Effector memory CD8-positive, alpha-beta T cell (primary cell): Measurements from ENCODE around the gene PFN1.
"Not testable (repeated sequence)": the region's sequence is repeated elsewhere in the genome, so short reads cannot be mapped to it uniquely, and the experiment has no call there.

Experiments used
- ATAC-seq: fragments of 150-1000 bp; cut with Tn5 transposase; replicated peaks from 2 replicates; pipeline ENCODE4 v1.10.0; 2021; ENCODE audit warnings: mild to moderate bottlenecking, moderate library complexity
- DNase-seq, 3 experiments: peaks; one replicate each; pipeline ENCODE4 v3.0.0; 2021
- H3K27ac Mint-ChIP-seq, 2 donors: one replicate each; pipeline ENCODE4 v1.8.0; 2022; ENCODE audit warnings: mild to moderate bottlenecking in 2 of 2, mixed read lengths in 2 of 2, moderate library complexity in 2 of 2
- H3K27me3 Mint-ChIP-seq, 2 donors: one replicate each; pipeline ENCODE4 v1.8.0; 2022; ENCODE audit warnings: mixed read lengths in 2 of 2
- H3K36me3 Mint-ChIP-seq: one replicate; pipeline ENCODE4 v1.8.0; 2022; ENCODE audit warnings: mild to moderate bottlenecking, moderate library complexity, mixed read lengths; ENCODE audit not compliant: insufficient read depth
- H3K4me1 Mint-ChIP-seq, 2 donors: one replicate each; pipeline ENCODE4 v1.8.0; 2022; ENCODE audit warnings: low read depth in 2 of 2, mixed read lengths in 2 of 2
- H3K4me3 Mint-ChIP-seq, 2 donors: one replicate each; pipeline ENCODE4 v1.8.0; 2022; ENCODE audit warnings: mild to moderate bottlenecking in 2 of 2, mixed read lengths in 2 of 2, moderate library complexity in 2 of 2
- H3K9me3 Mint-ChIP-seq, 2 donors: one replicate each; pipeline ENCODE4 v1.8.0; 2022; ENCODE audit warnings: mixed read lengths in 2 of 2

Gene PFN1

GRCh38 chr17:4938069-4938491, 10.2 kb downstream of the PFN1 start:
- Mint-ChIP-seq H3K27ac (peak overlapping the region in 1 of 2 donors; percentile 93), H3K9me3 (no peaks in the 10 kb centered on the region), H3K4me3 (peak overlapping the region; percentile 94), H3K36me3 (peaks cover 41% of the 10 kb centered on the region), H3K4me1 (peaks cover 57 to 58% of the 10 kb centered on the region in 2 donors), H3K27me3 (no peaks in the 10 kb centered on the region)
- DNase-seq, result no peak
- ATAC-seq, result no peak

- ATAC-seq (no peak), DNase-seq (no peak)
- Mint-ChIP-seq H3K36me3 (peaks cover 38% of the 10 kb centered on the region), H3K27ac (no peak overlapping the region), H3K4me1 (peaks cover 56 to 57% of the 10 kb centered on the region in 2 donors), H3K4me3 (peak overlapping the region in 1 of 2 donors; percentile 94), H3K27me3 (no peaks in the 10 kb centered on the region), H3K9me3 (no peaks in the 10 kb centered on the region)
These were observed 10.8 kb downstream of the PFN1 start for GRCh38 chr17:4937553-4937952.

GRCh38 chr17:4936436-4936835, 11.9 kb downstream of the PFN1 start:
- Mint-ChIP-seq H3K36me3 (peaks cover 35% of the 10 kb centered on the region), H3K27me3 (no peaks in the 10 kb centered on the region), H3K9me3 (no peaks in the 10 kb centered on the region), H3K4me1 (peaks cover 46% of the 10 kb centered on the region in 2 donors), H3K4me3 (no peak overlapping the region), H3K27ac (peak overlapping the region; percentile 70 to 76)
- no peak for ATAC-seq
- DNase-seq, result no peak

- Mint-ChIP-seq H3K4me3 (no peak overlapping the region), H3K9me3 (no peaks in the 10 kb centered on the region), H3K4me1 (peaks cover 38% of the 10 kb centered on the region in 2 donors), H3K27ac (peak overlapping the region; percentile 70 to 76), H3K36me3 (peaks cover 27% of the 10 kb centered on the region), H3K27me3 (no peaks in the 10 kb centered on the region)
- no peak for ATAC-seq
- no peak for DNase-seq
These were observed 12.7 kb downstream of the PFN1 start for GRCh38 chr17:4935650-4936049.

GRCh38 chr17:4934173-4934979, 14.0 kb downstream of the PFN1 start:
- ATAC-seq (peak; percentile 67), DNase-seq (no peak)
- Mint-ChIP-seq H3K27ac (peak overlapping the region; percentile 79 to 92), H3K36me3 (peaks cover 20% of the 10 kb centered on the region), H3K4me3 (peak overlapping the region; percentile 54 to 71), H3K4me1 (peaks cover 36 to 38% of the 10 kb centered on the region in 2 donors), H3K27me3 (no peaks in the 10 kb centered on the region), H3K9me3 (no peaks in the 10 kb centered on the region)

GRCh38 chr17:4933646-4934045, 14.7 kb downstream of the PFN1 start:
- DNase-seq (no peak), ATAC-seq (no peak)
- no peaks in the 10 kb centered on the region for H3K9me3 Mint-ChIP-seq
- peak overlapping the region; percentile 79 to 92 for H3K27ac Mint-ChIP-seq
- no peaks in the 10 kb centered on the region for H3K27me3 Mint-ChIP-seq
- peaks cover 29 to 32% of the 10 kb centered on the region in 2 donors for H3K4me1 Mint-ChIP-seq
- H3K36me3 Mint-ChIP-seq, result peaks cover 20% of the 10 kb centered on the region
- peak overlapping the region; percentile 54 to 71 for H3K4me3 Mint-ChIP-seq

GRCh38 chr17:4932756-4933155, 15.6 kb downstream of the PFN1 start:
- H3K36me3 Mint-ChIP-seq, result peaks cover 12% of the 10 kb centered on the region
- no peak overlapping the region for H3K27ac Mint-ChIP-seq

GRCh38 chr17:4931963-4932362, 16.4 kb downstream of the PFN1 start, which contains the start of gene GP1BA:
Gene GP1BA (plus strand): TSS chr17:4932277. CDS start chr17:4932605, 328 bp downstream.
- Mint-ChIP-seq H3K4me1 (peaks cover 24 to 26% of the 10 kb centered on the region in 2 donors), H3K36me3 (peaks cover 8% of the 10 kb centered on the region), H3K27ac (no peak within 1 kb of the TSS), H3K27me3 (no peaks in the 10 kb centered on the region), H3K4me3 (no peak within 1 kb of the TSS), H3K9me3 (no peaks in the 10 kb centered on the region)
- no peak for ATAC-seq
- DNase-seq, result no peak

More at GRCh38 chr17:4932756-4933155, 15.6 kb downstream of the PFN1 start:
- Mint-ChIP-seq H3K27me3 (no peaks in the 10 kb centered on the region), H3K9me3 (no peaks in the 10 kb centered on the region), H3K4me3 (no peak overlapping the region), H3K4me1 (peaks cover 24 to 26% of the 10 kb centered on the region in 2 donors)
- ATAC-seq, result no peak
- no peak for DNase-seq

GRCh38 chr17:4928881-4929280, 19.4 kb downstream of the PFN1 start:
- H3K4me3 Mint-ChIP-seq, result no peak overlapping the region
- H3K4me1 Mint-ChIP-seq, result peaks cover 9 to 13% of the 10 kb centered on the region in 2 donors
- no peaks in the 10 kb centered on the region for H3K9me3 Mint-ChIP-seq
- ATAC-seq, result no peak
- H3K27ac Mint-ChIP-seq, result peak overlapping the region in 1 of 2 donors; percentile 24
- H3K36me3 Mint-ChIP-seq, result peaks cover 2% of the 10 kb centered on the region
- H3K27me3 Mint-ChIP-seq, result no peaks in the 10 kb centered on the region
- DNase-seq, result no peak

GRCh38 chr17:4926577-4927335, 21.6 kb downstream of the PFN1 start:
- not testable (repeated sequence) for H3K4me1 Mint-ChIP-seq, H3K36me3 Mint-ChIP-seq, H3K9me3 Mint-ChIP-seq, DNase-seq, H3K4me3 Mint-ChIP-seq, ATAC-seq, H3K27me3 Mint-ChIP-seq, H3K27ac Mint-ChIP-seq

- Mint-ChIP-seq H3K9me3 (no peaks in the 10 kb centered on the region), H3K27me3 (no peaks in the 10 kb centered on the region), H3K4me1 (peaks cover 0 to 4% of the 10 kb centered on the region in 2 donors), H3K36me3 (no peaks in the 10 kb centered on the region), H3K4me3 (no peak overlapping the region), H3K27ac (no peak overlapping the region)
- ATAC-seq, result no peak
- DNase-seq, result no peak
These were observed 27.0 kb downstream of the PFN1 start for GRCh38 chr17:4921320-4921719.

GRCh38 chr17:4920351-4921048, 27.8 kb downstream of the PFN1 start:
- H3K4me1 Mint-ChIP-seq, result peaks cover 0 to 4% of the 10 kb centered on the region in 2 donors
- DNase-seq, result no peak
- no peak overlapping the region for H3K27ac Mint-ChIP-seq
- no peaks in the 10 kb centered on the region for H3K36me3 Mint-ChIP-seq
- ATAC-seq, result no peak
- H3K9me3 Mint-ChIP-seq, result no peaks in the 10 kb centered on the region
- no peaks in the 10 kb centered on the region for H3K27me3 Mint-ChIP-seq
- no peak overlapping the region for H3K4me3 Mint-ChIP-seq

GRCh38 chr17:4919511-4920047, 28.8 kb downstream of the PFN1 start:
- Mint-ChIP-seq H3K9me3 (no peaks in the 10 kb centered on the region), H3K4me3 (no peak overlapping the region)
- no peak for ATAC-seq

More at GRCh38 chr17:4919511-4920047, 28.8 kb downstream of the PFN1 start:
- no peaks in the 10 kb centered on the region for H3K36me3 Mint-ChIP-seq
- no peak for DNase-seq
- no peaks in the 10 kb centered on the region for H3K27me3 Mint-ChIP-seq
- H3K4me1 Mint-ChIP-seq, result peaks cover 0 to 4% of the 10 kb centered on the region in 2 donors
- H3K27ac Mint-ChIP-seq, result no peak overlapping the region
